NB4 (cell line): ENCODE results near the gene CACNA1D.

Experiments
- DNase-seq: peaks from one replicate; pipeline ENCODE4 v3.0.0; 2010; ENCODE audit warnings: low read depth
- H3K4me3 ChIP-seq: one replicate; pipeline ENCODE4 v1.5.1; 2011; ENCODE audit warnings: mild to moderate bottlenecking, low read depth, low read length, moderate library complexity
- MYC ChIP-seq: IDR thresholded peaks from 2 replicates; pipeline ENCODE4 v1.6.1; 2011; ENCODE audit warnings: low read depth, low read length
- POLR2A ChIP-seq: IDR thresholded peaks from 2 replicates; pipeline ENCODE4 v1.6.1; 2011; ENCODE audit warnings: mild to moderate bottlenecking; ENCODE audit not compliant: insufficient read length; ENCODE audit errors: extremely low read depth
- TF ChIP-seq, protein P1 (sequence below): IDR thresholded peaks from 2 replicates; pipeline ENCODE4 v1.6.1; 2011; ENCODE audit warnings: low read depth, low read length
- TF ChIP-seq, protein P2 (sequence below): IDR thresholded peaks from one replicate; pipeline ENCODE4 v1.5.1; 2012; ENCODE audit warnings: low read depth, low read length

Gene CACNA1D

GRCh38 chr3:53588122-53588521 is 93.7 kb downstream of the CACNA1D start:
- no peak overlapping the region for H3K4me3 ChIP-seq
- TF ChIP-seq, protein P1, sequence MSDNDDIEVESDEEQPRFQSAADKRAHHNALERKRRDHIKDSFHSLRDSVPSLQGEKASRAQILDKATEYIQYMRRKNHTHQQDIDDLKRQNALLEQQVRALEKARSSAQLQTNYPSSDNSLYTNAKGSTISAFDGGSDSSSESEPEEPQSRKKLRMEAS: no peak
- TF ChIP-seq POLR2A (no peak), MYC (no peak)
- TF ChIP-seq, protein P2, sequence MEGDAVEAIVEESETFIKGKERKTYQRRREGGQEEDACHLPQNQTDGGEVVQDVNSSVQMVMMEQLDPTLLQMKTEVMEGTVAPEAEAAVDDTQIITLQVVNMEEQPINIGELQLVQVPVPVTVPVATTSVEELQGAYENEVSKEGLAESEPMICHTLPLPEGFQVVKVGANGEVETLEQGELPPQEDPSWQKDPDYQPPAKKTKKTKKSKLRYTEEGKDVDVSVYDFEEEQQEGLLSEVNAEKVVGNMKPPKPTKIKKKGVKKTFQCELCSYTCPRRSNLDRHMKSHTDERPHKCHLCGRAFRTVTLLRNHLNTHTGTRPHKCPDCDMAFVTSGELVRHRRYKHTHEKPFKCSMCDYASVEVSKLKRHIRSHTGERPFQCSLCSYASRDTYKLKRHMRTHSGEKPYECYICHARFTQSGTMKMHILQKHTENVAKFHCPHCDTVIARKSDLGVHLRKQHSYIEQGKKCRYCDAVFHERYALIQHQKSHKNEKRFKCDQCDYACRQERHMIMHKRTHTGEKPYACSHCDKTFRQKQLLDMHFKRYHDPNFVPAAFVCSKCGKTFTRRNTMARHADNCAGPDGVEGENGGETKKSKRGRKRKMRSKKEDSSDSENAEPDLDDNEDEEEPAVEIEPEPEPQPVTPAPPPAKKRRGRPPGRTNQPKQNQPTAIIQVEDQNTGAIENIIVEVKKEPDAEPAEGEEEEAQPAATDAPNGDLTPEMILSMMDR: no peak
- no peak for DNase-seq

- TF ChIP-seq, protein P2: no peak
- TF ChIP-seq MYC (no peak), POLR2A (no peak)
- TF ChIP-seq, protein P1: no peak
- no peak for DNase-seq
- H3K4me3 ChIP-seq: no peak overlapping the region
Measured at GRCh38 chr3:53589201-53589600, 94.8 kb downstream of the CACNA1D start.

GRCh38 chr3:53589806-53590205 is 95.4 kb downstream of the CACNA1D start:
- H3K4me3 ChIP-seq: no peak overlapping the region
- TF ChIP-seq MYC (no peak), POLR2A (no peak)
- TF ChIP-seq, protein P1: no peak
- TF ChIP-seq, protein P2: no peak
- DNase-seq: no peak

- no peak overlapping the region for H3K4me3 ChIP-seq
- DNase-seq: no peak
- TF ChIP-seq POLR2A (no peak), MYC (no peak)
- TF ChIP-seq, protein P1: no peak
- TF ChIP-seq, protein P2: no peak
Measured at GRCh38 chr3:53590606-53591005, 96.2 kb downstream of the CACNA1D start.

DNA sequence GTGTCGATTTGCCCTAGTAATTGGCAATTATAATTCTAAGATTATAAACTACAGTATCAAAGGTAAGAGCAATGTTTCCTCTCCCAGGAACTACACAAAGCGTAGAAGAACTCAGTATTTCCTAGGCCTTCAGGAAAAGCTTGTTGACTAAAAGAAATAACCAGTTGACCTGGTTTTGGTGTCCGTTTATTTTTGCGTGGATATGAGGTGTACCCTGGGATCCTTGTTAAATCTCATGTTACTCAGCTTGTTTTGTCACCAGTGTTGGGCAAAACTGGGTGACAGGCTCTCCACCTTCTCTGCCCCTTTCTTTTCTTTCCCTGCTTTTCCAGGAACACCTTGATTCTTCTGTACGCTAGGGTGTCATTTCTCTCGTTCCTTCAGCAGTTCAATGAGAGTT is 97.2 kb downstream of the CACNA1D start:
- DNase-seq: no peak
- no peak overlapping the region for H3K4me3 ChIP-seq
- TF ChIP-seq, protein P2: no peak
- TF ChIP-seq POLR2A: no peak
- no peak for TF ChIP-seq MYC
- TF ChIP-seq, protein P1: no peak

- H3K4me3 ChIP-seq: no peak overlapping the region
- TF ChIP-seq, protein P2: no peak
- TF ChIP-seq, protein P1: no peak
- TF ChIP-seq POLR2A: no peak
- no peak for TF ChIP-seq MYC
- DNase-seq: no peak
Measured at GRCh38 chr3:53592862-53593261, 98.5 kb downstream of the CACNA1D start.
